Parathyroid adenoma (tissue), 2 donors: Measurements from ENCODE around the gene OBI1.

Experiments used
- H2AFZ ChIP-seq: fragments of 300-600 bp; sonication (generic); one replicate; pipeline ENCODE4 v1.7.0; 2017; ENCODE audit warnings: antibody characterized with exemption, mild to moderate bottlenecking
- H3K27ac ChIP-seq: fragments of 300-600 bp; sonication (generic); one replicate; pipeline ENCODE4 v1.7.0; 2017
- H3K27me3 ChIP-seq: fragments of 300-600 bp; sonication (generic); one replicate; pipeline ENCODE4 v1.7.0; 2017; ENCODE audit warnings: low read length; ENCODE audit not compliant: control insufficient read depth, insufficient read depth
- H3K36me3 ChIP-seq: fragments of 300-600 bp; sonication (generic); one replicate; pipeline ENCODE4 v1.7.0; 2017; ENCODE audit warnings: low read length; ENCODE audit not compliant: control insufficient read depth, insufficient read depth
- H3K4me1 ChIP-seq: fragments of 300-600 bp; sonication (generic); one replicate; pipeline ENCODE4 v1.7.0; 2017; ENCODE audit warnings: control low read depth
- H3K4me2 ChIP-seq: fragments of 300-600 bp; sonication (generic); one replicate; pipeline ENCODE4 v1.7.0; 2017; ENCODE audit warnings: low read length
- H3K4me3 ChIP-seq: fragments of 300-600 bp; sonication (generic); one replicate; pipeline ENCODE4 v1.7.0; 2017; ENCODE audit warnings: low read depth, low read length
- H3K79me2 ChIP-seq: fragments of 300-600 bp; sonication (generic); one replicate; pipeline ENCODE4 v1.7.0; 2017; ENCODE audit warnings: control low read depth
- H3K9ac ChIP-seq: fragments of 300-600 bp; sonication (generic); one replicate; pipeline ENCODE4 v1.7.0; 2017; ENCODE audit warnings: mild to moderate bottlenecking
- H3K9me3 ChIP-seq: fragments of 300-600 bp; sonication (generic); one replicate; pipeline ENCODE4 v1.7.0; 2017; ENCODE audit warnings: low read length; ENCODE audit not compliant: control insufficient read depth
- TF ChIP-seq, protein P1 (sequence below): fragments of 300-600 bp; sonication (generic); IDR thresholded peaks from one replicate; pipeline ENCODE4 v1.7.0; 2017; ENCODE audit warnings: antibody characterized with exemption, mild to moderate bottlenecking
- donor health status: primary hyperparathyroidism.

The OBI1 gene

DNA sequence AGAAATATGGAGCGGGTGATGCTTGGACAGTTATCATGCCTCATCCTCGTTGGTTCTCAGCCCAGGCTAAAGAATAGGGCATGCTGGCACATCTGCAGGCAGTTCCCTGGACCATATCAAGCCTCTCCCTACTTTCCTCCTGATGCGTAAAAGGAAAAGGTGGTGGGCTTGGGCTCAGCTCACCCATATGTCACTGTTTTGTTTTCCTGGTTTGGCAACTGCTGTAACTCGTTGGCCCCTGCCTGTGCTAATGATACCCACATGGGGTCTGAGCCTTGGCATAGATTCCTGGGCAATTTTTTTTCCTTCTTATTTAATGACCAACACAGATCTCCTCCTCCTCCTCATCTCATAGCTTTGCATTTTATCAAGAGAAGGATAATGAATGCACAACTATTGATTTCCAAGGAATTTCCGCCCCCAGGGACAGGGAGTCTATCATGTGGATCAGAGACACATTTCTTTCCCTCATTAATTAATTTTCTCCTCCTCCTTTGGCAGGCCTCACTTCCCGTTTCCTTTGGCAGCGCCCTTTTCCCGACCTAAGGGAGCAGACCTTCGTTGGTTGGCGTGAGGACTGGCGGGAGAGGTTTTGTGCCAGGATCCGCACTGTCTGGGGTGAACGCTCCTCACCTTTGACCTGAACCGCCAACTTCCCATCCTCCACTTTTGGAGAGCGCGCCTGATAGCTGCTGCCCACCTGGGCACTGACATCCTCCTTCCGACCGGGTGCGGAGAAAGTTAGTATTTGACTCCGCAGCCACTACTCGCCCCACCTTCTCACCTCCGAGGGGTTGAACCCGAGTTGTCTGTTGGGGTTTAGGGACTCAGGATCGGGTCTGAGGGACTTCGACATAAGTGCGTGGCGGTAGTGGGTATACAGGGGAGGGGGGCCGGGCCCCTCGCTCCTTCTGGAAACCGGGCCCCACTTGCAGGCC is 52.2 kb downstream of the OBI1 start:
- H3K4me3 ChIP-seq = no peak overlapping the region
- H3K4me1 ChIP-seq = peaks cover 4% of the 10 kb centered on the region
- no peak overlapping the region for H3K9ac ChIP-seq
- H3K4me2 ChIP-seq = no peak overlapping the region
- peaks cover 46% of the 10 kb centered on the region for H3K27me3 ChIP-seq
- H3K9me3 ChIP-seq = no peaks in the 10 kb centered on the region
- H3K36me3 ChIP-seq = no peaks in the 10 kb centered on the region
- no peak overlapping the region for H2AFZ ChIP-seq
- no peaks in the 10 kb centered on the region for H3K79me2 ChIP-seq
- no peak overlapping the region for H3K27ac ChIP-seq
- TF ChIP-seq, protein P1, sequence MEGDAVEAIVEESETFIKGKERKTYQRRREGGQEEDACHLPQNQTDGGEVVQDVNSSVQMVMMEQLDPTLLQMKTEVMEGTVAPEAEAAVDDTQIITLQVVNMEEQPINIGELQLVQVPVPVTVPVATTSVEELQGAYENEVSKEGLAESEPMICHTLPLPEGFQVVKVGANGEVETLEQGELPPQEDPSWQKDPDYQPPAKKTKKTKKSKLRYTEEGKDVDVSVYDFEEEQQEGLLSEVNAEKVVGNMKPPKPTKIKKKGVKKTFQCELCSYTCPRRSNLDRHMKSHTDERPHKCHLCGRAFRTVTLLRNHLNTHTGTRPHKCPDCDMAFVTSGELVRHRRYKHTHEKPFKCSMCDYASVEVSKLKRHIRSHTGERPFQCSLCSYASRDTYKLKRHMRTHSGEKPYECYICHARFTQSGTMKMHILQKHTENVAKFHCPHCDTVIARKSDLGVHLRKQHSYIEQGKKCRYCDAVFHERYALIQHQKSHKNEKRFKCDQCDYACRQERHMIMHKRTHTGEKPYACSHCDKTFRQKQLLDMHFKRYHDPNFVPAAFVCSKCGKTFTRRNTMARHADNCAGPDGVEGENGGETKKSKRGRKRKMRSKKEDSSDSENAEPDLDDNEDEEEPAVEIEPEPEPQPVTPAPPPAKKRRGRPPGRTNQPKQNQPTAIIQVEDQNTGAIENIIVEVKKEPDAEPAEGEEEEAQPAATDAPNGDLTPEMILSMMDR = no peak

DNA sequence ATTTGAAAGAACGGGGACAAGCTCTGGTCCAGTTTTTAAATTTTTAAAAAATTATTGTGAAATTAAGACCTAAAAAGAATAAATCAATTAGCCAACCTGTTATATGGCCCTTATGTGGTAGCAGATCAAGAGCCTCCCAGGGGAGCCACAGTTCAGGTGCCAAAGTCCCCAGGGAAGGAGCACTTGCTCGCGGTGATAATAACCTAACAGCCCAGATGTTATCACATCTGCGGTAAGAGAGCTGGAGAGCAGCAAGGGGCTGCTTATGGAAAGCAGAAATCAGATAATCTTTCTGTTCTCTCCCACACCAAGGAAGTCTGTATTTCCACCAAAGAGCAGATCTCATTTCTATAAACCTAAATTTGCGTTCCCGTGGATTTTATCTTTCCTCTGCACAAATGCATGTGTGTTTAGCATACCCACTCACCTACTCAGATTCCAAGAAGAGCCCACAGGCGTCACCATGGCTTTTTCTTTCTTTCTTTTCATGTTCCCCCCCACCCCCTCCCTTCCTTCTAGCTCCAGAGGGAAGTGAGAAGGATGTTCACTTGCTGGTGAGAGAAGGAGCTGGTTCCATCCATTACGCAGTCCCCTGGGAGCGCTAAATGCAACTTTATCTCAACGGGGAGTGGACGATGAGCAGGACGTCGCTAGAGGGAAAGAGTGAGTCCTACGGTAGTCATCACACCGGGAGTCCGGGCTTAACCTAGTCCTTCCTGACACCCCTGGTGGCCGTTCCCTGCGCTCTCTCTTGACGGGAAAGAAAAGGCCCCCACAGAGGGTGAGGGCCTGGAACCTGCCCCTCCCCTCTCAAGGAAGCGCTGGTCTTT is 54.0 kb downstream of the OBI1 start:
- no peak overlapping the region for H3K4me3 ChIP-seq
- H3K36me3 ChIP-seq = no peaks in the 10 kb centered on the region
- H3K79me2 ChIP-seq = no peaks in the 10 kb centered on the region
- H3K4me1 ChIP-seq = peaks cover 4% of the 10 kb centered on the region
- H3K9ac ChIP-seq = no peak overlapping the region
- no peak overlapping the region for H3K4me2 ChIP-seq
- TF ChIP-seq, protein P1 = no peak
- peaks cover 49% of the 10 kb centered on the region for H3K27me3 ChIP-seq
- no peak overlapping the region for H3K27ac ChIP-seq
- H2AFZ ChIP-seq = no peak overlapping the region
- no peaks in the 10 kb centered on the region for H3K9me3 ChIP-seq

- Histone ChIP-seq H2AFZ (peak within 1 kb of the TSS; percentile 38), H3K4me1 (peaks cover 2% of the 10 kb centered on the region), H3K27me3 (peaks cover 41% of the 10 kb centered on the region), H3K4me3 (no peak within 1 kb of the TSS), H3K4me2 (no peak within 1 kb of the TSS), H3K9ac (no peak within 1 kb of the TSS), H3K79me2 (no peaks in the 10 kb centered on the region), H3K9me3 (no peaks in the 10 kb centered on the region), H3K36me3 (no peaks in the 10 kb centered on the region), H3K27ac (no peak within 1 kb of the TSS)
- TF ChIP-seq, protein P1 = no peak
Measured at GRCh38 chr13:78603240-78603957, 55.6 kb downstream of the OBI1 start, which contains the start of gene POU4F1. POU4F1 (minus strand) TSS chr13:78603552; CDS start chr13:78603326, 226 bp downstream.

DNA sequence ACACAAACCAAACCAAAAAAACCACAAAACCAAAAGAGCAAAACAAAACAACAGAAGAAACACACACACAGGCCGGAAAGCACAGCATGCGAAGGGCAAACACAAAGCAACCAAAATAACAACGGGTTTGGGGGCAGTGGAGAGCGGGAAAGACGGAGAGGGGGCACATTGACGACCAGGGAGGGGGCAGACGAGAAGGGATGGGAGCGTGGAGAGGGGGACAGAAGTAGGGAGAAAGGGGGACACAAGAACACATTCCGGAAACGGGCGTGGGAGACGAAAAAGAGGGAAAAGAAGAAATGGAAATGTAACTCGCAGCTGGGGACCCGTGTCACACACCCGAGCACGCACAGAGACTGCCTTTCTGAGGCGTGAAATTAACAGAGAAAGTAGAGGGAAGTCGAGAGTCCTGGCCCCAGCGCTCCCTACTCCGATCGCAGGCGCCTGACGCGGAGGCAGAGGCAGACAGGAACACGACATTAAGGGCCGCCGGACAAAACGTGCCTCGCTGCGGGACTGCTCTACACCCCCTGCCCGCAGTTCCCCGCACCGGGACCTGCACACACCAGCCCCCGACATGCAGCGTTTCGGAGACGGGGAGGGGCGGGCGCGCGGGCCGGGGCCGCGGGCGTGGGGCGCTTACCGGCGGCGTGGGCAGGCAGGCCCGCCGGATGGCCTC is 56.3 kb downstream of the OBI1 start:
- Histone ChIP-seq H3K27ac (no peak overlapping the region), H3K9me3 (no peaks in the 10 kb centered on the region), H2AFZ (peak overlapping the region; percentile 17), H3K4me1 (no peaks in the 10 kb centered on the region), H3K9ac (no peak overlapping the region), H3K79me2 (no peaks in the 10 kb centered on the region), H3K36me3 (no peaks in the 10 kb centered on the region), H3K4me3 (no peak overlapping the region), H3K4me2 (no peak overlapping the region), H3K27me3 (peaks cover 44% of the 10 kb centered on the region)
- TF ChIP-seq, protein P1 = no peak
